Measurements from ENCODE around the gene ARID1B. TPM values are rescaled to one million over a fixed set of nuclear protein-coding genes. Genes with fewer than 3 reads are reported as not detected.
A peak's percentile ranks its signal among the peaks of the same experiment; 100 is the strongest.

The ARID1B gene
- total RNA-seq, 1 donor from 2014 or later: 97.2 TPM

DNA sequence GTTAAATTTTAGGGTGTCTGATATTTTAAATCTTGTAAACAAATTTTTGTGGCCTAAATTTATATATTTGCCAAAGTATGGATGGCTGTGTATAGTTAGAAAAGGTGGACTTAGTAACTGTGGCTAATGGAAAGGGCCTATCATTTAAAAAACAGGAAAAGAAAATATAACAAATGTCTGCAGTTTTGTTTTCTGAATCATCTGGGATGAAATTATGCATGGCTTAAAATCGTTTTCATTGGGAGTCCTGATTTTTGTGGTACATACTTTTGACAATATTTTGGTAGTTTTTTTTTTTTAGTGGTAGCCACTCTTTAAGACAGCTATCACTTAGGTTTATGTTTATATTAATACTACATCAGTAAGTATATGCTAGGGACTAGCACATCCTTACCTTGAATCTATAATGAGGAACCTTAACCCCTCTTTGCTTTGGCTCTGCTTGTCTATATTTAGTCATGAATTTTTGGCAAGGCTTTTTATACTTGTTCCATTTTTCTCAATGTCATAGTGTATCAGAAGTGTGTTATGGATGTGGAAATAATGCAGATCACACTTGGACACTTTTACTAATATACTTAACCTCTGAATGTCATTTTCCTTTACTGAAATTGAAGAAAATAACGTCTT, 5.6 kb downstream of the ARID1B start:
- H3K27ac Mint-ChIP-seq: no peak overlapping the region
- no peaks in the 10 kb centered on the region for H3K27me3 Mint-ChIP-seq

DNA sequence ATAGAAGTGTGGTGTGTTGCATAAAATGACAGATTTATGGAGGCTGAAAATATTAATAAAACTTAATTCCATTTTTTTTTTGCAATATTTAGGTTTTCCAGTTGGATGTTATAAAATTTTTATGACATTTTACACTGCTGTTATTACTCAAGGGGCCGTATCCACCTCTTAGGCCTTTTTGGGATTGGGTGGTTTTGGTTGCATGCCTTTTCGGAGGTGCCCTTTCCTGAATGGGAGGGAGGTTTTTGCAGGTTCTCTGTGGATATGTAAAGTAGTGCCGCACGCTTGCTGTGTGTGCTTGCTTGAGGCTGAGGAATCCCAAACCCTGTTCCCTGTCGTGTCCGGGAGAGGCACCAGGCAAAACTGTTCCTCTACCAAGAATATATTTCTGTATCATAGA, 6.8 kb downstream of the ARID1B start:
- Mint-ChIP-seq H3K9me3 (no peaks in the 10 kb centered on the region), H3K27ac (no peak overlapping the region), H3K36me3 (peaks cover 13% of the 10 kb centered on the region), H3K4me3 (peak overlapping the region; percentile 57), H3K27me3 (no peaks in the 10 kb centered on the region), H3K4me1 (ENCODE audit: unreplicated experiment) (peaks cover 52% of the 10 kb centered on the region)
- TF ChIP-seq, protein P1, sequence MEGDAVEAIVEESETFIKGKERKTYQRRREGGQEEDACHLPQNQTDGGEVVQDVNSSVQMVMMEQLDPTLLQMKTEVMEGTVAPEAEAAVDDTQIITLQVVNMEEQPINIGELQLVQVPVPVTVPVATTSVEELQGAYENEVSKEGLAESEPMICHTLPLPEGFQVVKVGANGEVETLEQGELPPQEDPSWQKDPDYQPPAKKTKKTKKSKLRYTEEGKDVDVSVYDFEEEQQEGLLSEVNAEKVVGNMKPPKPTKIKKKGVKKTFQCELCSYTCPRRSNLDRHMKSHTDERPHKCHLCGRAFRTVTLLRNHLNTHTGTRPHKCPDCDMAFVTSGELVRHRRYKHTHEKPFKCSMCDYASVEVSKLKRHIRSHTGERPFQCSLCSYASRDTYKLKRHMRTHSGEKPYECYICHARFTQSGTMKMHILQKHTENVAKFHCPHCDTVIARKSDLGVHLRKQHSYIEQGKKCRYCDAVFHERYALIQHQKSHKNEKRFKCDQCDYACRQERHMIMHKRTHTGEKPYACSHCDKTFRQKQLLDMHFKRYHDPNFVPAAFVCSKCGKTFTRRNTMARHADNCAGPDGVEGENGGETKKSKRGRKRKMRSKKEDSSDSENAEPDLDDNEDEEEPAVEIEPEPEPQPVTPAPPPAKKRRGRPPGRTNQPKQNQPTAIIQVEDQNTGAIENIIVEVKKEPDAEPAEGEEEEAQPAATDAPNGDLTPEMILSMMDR (conservative IDR thresholded peaks at IDR 0.05): no peak
- DNase-seq (ENCODE audit: extremely low spot score, unreplicated experiment): no peak

More for the DNA sequence above, 5.6 kb downstream of the ARID1B start:
- Mint-ChIP-seq H3K4me1 (ENCODE audit: unreplicated experiment) (peaks cover 41% of the 10 kb centered on the region), H3K36me3 (peaks cover 13% of the 10 kb centered on the region), H3K9me3 (no peaks in the 10 kb centered on the region), H3K4me3 (peak overlapping the region; percentile 59)
- DNase-seq (ENCODE audit: extremely low spot score, unreplicated experiment): no peak
- TF ChIP-seq, protein P1 (conservative IDR thresholded peaks at IDR 0.05): no peak

DNA sequence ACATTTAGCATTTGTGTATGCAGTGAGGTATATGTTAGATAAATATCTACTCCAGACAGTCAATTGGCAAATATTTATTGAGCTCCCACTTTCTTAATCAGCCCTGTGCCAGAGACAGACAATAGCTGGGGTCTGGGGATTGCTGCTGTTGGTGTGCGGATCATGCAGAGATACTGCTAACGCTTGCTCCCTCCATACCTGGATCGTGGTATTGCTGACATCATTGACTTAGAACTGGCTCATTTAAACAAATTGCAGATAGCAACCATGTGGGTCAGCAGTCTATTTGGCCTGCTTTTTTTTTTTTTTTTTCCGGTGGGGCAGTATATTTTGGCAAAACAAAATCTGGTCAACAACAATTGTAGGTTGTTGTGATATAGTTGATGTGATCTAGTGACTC, 9.5 kb downstream of the ARID1B start:
- Mint-ChIP-seq H3K9me3 (no peaks in the 10 kb centered on the region), H3K27ac (peak overlapping the region; percentile 27), H3K4me3 (no peak overlapping the region), H3K36me3 (peaks cover 16% of the 10 kb centered on the region), H3K4me1 (ENCODE audit: unreplicated experiment) (peaks cover 71% of the 10 kb centered on the region), H3K27me3 (no peaks in the 10 kb centered on the region)
- DNase-seq (ENCODE audit: extremely low spot score, unreplicated experiment): no peak
- TF ChIP-seq, protein P1 (conservative IDR thresholded peaks at IDR 0.05): no peak

DNA sequence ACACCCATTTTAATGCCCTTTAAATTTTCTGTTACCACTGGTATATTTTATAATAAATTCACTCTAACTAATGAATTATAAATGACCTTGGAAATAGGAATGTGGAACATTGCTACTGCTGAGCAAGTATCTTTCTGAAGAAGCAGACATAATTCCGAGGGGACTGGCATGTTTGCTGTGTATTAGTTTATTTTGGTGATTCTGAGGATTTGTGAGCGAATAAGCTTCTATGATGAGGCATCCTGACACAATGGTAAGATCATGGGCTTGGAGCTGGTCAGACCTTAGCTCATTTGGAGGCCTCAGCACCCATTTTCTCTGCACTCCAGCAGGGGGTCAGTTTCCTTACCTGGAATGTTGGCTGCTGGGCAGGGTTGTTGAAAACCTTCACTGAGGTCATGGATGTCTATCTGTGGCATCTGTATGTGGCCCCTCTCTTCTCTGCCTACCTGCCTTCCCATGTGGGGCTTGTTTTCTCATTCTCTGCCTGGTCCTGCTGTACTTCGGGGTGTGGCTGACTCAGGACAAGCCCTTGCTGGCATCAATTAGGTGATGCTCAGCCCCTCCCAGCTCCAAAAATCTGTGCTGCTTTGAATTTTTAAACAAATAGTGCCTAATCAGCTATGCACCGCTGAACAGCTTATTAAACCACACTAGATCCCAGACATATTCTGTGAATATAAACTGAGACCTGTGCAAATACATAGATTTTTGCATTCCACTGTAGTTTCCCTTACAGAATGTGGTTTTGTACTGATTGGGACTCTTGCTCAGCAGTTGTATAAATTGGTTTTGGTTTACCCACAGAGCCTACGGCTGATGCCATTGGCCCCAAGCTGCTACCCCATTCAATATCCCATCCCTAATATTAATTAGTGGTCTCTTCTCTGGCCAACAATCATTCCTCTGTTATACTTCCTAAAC, 10.7 kb downstream of the ARID1B start:
- Mint-ChIP-seq H3K27ac (no peak overlapping the region), H3K4me3 (no peak overlapping the region), H3K27me3 (no peaks in the 10 kb centered on the region), H3K4me1 (ENCODE audit: unreplicated experiment) (peaks cover 74% of the 10 kb centered on the region), H3K9me3 (no peaks in the 10 kb centered on the region), H3K36me3 (peaks cover 19% of the 10 kb centered on the region)
- TF ChIP-seq, protein P1 (conservative IDR thresholded peaks at IDR 0.05): no peak
- DNase-seq (ENCODE audit: extremely low spot score, unreplicated experiment): no peak

DNA sequence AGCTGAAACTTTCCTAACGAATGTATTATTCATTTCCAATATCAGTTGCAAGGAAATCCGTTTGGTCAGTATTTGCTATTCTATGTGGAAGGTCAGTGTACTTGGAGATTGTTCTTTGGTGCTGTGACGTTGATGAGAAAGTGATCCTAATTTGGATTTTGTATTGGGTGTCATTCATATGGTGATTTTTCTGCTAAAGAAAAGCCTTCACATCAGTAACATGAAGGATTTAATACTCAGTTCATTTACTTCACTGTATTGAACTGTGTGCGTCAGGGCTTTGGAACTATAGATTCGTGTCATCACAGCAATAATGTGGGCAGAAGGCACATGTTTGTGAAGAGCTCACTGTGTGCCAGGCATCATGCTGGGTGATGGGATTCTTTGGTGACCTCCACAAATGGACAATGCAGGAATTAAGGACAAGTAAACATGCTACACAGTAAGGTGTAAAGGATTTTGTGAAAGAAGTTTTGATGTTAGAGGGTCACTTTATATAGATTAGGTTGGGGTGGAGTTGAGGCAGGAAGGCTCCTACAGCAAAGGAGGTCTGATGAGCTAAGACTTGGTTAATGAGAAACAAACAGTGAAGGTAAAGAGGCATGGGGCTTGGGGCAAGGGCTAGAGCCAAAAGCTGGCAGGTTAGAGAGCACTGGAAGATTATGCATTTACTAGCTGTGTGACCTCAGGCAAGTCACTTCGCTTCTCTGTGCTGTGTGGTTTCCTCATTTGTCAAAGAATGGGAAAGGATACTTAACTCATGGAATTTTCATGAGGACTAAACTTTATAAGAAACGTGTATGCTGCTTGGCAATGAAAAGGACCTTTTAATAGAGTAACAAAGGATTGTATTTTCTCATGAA, 12.1 kb downstream of the ARID1B start:
- H3K4me1 Mint-ChIP-seq (ENCODE audit: unreplicated experiment): peaks cover 66% of the 10 kb centered on the region
- peak overlapping the region; percentile 46 for H3K4me3 Mint-ChIP-seq
- H3K27ac Mint-ChIP-seq: peak overlapping the region; percentile 14
- DNase-seq (ENCODE audit: extremely low spot score, unreplicated experiment): no peak
- TF ChIP-seq, protein P1 (conservative IDR thresholded peaks at IDR 0.05): no peak
- H3K9me3 Mint-ChIP-seq: no peaks in the 10 kb centered on the region
- H3K27me3 Mint-ChIP-seq: no peaks in the 10 kb centered on the region
- peaks cover 17% of the 10 kb centered on the region for H3K36me3 Mint-ChIP-seq
